AG04449 (cell line): ENCODE data around the gene HDAC5.

Experiments used
- CTCF ChIA-PET: fragments of 350-600 bp; formaldehyde crosslinking; extraction: SDS; loops from one replicate; lab custom pipeline; 2021; ENCODE audit warnings: antibody characterized with exemption; lab: Yijun Ruan, JAX
- POLR2A ChIA-PET: fragments of 400-600, 350-600 bp; formaldehyde crosslinking; extraction: SDS; loops from one replicate; lab custom pipeline; 2020; ENCODE audit warnings: antibody characterized with exemption, inconsistent platforms; lab: Yijun Ruan, JAX
- DNase-seq: peaks from one replicate; pipeline ENCODE4 v3.0.0-alpha.2; 2010; ENCODE audit warnings: low read depth, low spot score
- H3K4me3 ChIP-seq: 2 replicates; pipeline ENCODE4 v1.5.1; 2011; ENCODE audit warnings: low read depth, mild to moderate bottlenecking, control low read depth, low read length
- CTCF ChIP-seq: IDR thresholded peaks from one replicate; pipeline ENCODE4 v1.5.1; 2011; ENCODE audit warnings: mild to moderate bottlenecking, moderate library complexity, low read length, control low read depth, inconsistent platforms; ENCODE audit not compliant: insufficient read depth; ENCODE audit errors: missing control alignments

HDAC5 gene

GRCh38 chr17:44094701-44095387 lies 28.6 kb downstream of the HDAC5 start:
- no peak for DNase-seq
- CTCF ChIA-PET = interaction anchor here (1.0 to 2.1 kb wide), 2 partner anchors 21 to 73 kb away, joined by 6 to 9 read pairs; no protein-coding TSS in a partner anchor
- POLR2A ChIA-PET = interaction anchor here (1.0 to 1.5 kb wide), 2 partner anchors 8 to 12 kb away, joined by 3 to 6 read pairs; no protein-coding TSS in a partner anchor
- no peak for TF ChIP-seq CTCF
- H3K4me3 ChIP-seq = peak overlapping the region; percentile 32

- CTCF ChIA-PET = no interaction called here
These were observed 30.1 kb downstream of the HDAC5 start for GRCh38 chr17:44093231-44093900.

GRCh38 chr17:44092051-44092450 lies 31.4 kb downstream of the HDAC5 start:
- no peak for TF ChIP-seq CTCF
- no peak overlapping the region for H3K4me3 ChIP-seq
- no peak for DNase-seq
- ChIA-PET POLR2A (no interaction called here), CTCF (interaction anchor here (0.8 to 1.8 kb wide), 2 partner anchors 9 to 23 kb away, joined by 3 to 8 read pairs; no protein-coding TSS in a partner anchor)

More at GRCh38 chr17:44093231-44093900, 30.1 kb downstream of the HDAC5 start:
- no peak overlapping the region for H3K4me3 ChIP-seq
- POLR2A ChIA-PET = no interaction called here
- DNase-seq = no peak
- TF ChIP-seq CTCF = no peak

GRCh38 chr17:44091200-44091997 lies 32.0 kb downstream of the HDAC5 start:
- no peak for DNase-seq
- no peak for TF ChIP-seq CTCF
- no peak overlapping the region for H3K4me3 ChIP-seq
- POLR2A ChIA-PET = no interaction called here
- CTCF ChIA-PET = interaction anchor here (0.8 to 1.8 kb wide), 2 partner anchors 10 to 24 kb away, joined by 3 to 8 read pairs; no protein-coding TSS in a partner anchor

GRCh38 chr17:44088254-44088653 lies 35.2 kb downstream of the HDAC5 start:
- ChIA-PET CTCF (interaction anchor here (1.4 to 5.0 kb wide), 4 partner anchors 21 to 80 kb away, joined by 5 to 21 read pairs (median 6); no protein-coding TSS in a partner anchor), POLR2A (interaction anchor here (1.0 kb wide), 1 partner anchor 20 kb away, joined by 3 read pairs; no protein-coding TSS in a partner anchor)
- no peak for TF ChIP-seq CTCF
- H3K4me3 ChIP-seq = no peak overlapping the region
- DNase-seq = no peak
